Parathyroid adenoma (tissue), 2 donors: ENCODE results near the gene PRKCA.

Source experiments
- H2AFZ ChIP-seq: fragments of 300-600 bp; sonication (generic); one replicate; pipeline ENCODE4 v1.7.0; 2017; ENCODE audit warnings: antibody characterized with exemption, mild to moderate bottlenecking
- H3K27ac ChIP-seq: fragments of 300-600 bp; sonication (generic); one replicate; pipeline ENCODE4 v1.7.0; 2017
- H3K27me3 ChIP-seq: fragments of 300-600 bp; sonication (generic); one replicate; pipeline ENCODE4 v1.7.0; 2017; ENCODE audit warnings: low read length; ENCODE audit not compliant: control insufficient read depth, insufficient read depth
- H3K36me3 ChIP-seq: fragments of 300-600 bp; sonication (generic); one replicate; pipeline ENCODE4 v1.7.0; 2017; ENCODE audit warnings: low read length; ENCODE audit not compliant: control insufficient read depth, insufficient read depth
- H3K4me1 ChIP-seq: fragments of 300-600 bp; sonication (generic); one replicate; pipeline ENCODE4 v1.7.0; 2017; ENCODE audit warnings: control low read depth
- H3K4me2 ChIP-seq: fragments of 300-600 bp; sonication (generic); one replicate; pipeline ENCODE4 v1.7.0; 2017; ENCODE audit warnings: low read length
- H3K4me3 ChIP-seq: fragments of 300-600 bp; sonication (generic); one replicate; pipeline ENCODE4 v1.7.0; 2017; ENCODE audit warnings: low read depth, low read length
- H3K79me2 ChIP-seq: fragments of 300-600 bp; sonication (generic); one replicate; pipeline ENCODE4 v1.7.0; 2017; ENCODE audit warnings: control low read depth
- H3K9ac ChIP-seq: fragments of 300-600 bp; sonication (generic); one replicate; pipeline ENCODE4 v1.7.0; 2017; ENCODE audit warnings: mild to moderate bottlenecking
- H3K9me3 ChIP-seq: fragments of 300-600 bp; sonication (generic); one replicate; pipeline ENCODE4 v1.7.0; 2017; ENCODE audit warnings: low read length; ENCODE audit not compliant: control insufficient read depth
- TF ChIP-seq, protein P1 (sequence below): fragments of 300-600 bp; sonication (generic); IDR thresholded peaks from one replicate; pipeline ENCODE4 v1.7.0; 2017; ENCODE audit warnings: antibody characterized with exemption, mild to moderate bottlenecking
- donor health status: primary hyperparathyroidism.

Gene PRKCA

DNA sequence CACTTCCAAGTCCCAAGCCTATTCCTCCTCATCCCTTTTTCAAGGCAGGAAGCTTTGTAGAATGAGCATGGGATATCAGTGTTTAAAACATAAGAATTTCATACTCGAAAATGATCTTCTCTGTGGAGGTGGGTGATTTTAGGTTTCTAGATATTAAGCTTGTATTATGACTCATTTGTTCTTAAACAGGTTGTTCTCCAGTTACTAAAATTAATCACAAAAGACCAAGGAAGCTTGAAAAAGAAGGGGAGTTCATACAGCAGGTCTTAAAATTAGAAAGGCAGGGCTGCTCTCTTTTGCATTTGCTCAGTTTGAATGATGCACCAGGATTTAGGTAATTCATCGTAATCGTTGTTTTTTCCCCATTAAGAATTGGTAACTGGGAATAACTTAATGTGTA lies 208.7 kb downstream of the PRKCA start:
- Histone ChIP-seq H3K4me2 (no peak overlapping the region), H2AFZ (no peak overlapping the region), H3K27ac (no peak overlapping the region), H3K36me3 (no peaks in the 10 kb centered on the region), H3K27me3 (no peaks in the 10 kb centered on the region), H3K9me3 (no peaks in the 10 kb centered on the region), H3K9ac (no peak overlapping the region), H3K4me3 (no peak overlapping the region), H3K79me2 (no peaks in the 10 kb centered on the region), H3K4me1 (no peaks in the 10 kb centered on the region)
- TF ChIP-seq, protein P1, sequence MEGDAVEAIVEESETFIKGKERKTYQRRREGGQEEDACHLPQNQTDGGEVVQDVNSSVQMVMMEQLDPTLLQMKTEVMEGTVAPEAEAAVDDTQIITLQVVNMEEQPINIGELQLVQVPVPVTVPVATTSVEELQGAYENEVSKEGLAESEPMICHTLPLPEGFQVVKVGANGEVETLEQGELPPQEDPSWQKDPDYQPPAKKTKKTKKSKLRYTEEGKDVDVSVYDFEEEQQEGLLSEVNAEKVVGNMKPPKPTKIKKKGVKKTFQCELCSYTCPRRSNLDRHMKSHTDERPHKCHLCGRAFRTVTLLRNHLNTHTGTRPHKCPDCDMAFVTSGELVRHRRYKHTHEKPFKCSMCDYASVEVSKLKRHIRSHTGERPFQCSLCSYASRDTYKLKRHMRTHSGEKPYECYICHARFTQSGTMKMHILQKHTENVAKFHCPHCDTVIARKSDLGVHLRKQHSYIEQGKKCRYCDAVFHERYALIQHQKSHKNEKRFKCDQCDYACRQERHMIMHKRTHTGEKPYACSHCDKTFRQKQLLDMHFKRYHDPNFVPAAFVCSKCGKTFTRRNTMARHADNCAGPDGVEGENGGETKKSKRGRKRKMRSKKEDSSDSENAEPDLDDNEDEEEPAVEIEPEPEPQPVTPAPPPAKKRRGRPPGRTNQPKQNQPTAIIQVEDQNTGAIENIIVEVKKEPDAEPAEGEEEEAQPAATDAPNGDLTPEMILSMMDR: no peak

DNA sequence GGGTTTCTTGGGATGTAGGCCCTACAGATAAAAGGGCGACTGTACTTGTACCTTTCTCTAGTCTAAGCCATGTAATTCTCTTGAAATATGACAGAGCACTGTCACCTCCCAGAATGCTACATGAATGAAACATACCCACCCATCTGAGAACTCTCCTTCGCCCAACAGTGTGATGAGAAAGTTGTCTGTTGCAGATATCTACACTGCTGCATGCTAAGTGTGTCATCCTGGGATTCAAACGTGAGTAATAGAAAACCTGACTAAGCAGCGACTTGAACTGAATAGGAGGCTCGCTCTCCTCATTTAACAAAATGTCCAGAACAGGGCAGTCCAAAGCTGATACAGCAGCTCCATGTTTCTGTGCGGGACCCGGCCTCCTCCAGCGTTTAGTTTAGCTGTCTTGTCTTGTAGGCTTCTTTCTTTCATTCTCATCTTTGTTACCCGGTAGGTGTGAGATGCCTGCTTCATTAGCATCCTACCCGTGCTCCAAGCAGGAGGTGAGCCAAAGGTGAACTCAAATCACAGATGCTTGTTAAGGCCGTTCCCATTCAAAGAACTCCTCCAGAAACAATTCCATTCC lies 211.9 kb downstream of the PRKCA start:
- TF ChIP-seq, protein P1: no peak
- Histone ChIP-seq H3K9ac (no peak overlapping the region), H3K4me3 (no peak overlapping the region), H3K27ac (no peak overlapping the region), H3K79me2 (no peaks in the 10 kb centered on the region), H2AFZ (no peak overlapping the region), H3K4me2 (no peak overlapping the region), H3K27me3 (no peaks in the 10 kb centered on the region), H3K4me1 (no peaks in the 10 kb centered on the region), H3K36me3 (no peaks in the 10 kb centered on the region), H3K9me3 (no peaks in the 10 kb centered on the region)

DNA sequence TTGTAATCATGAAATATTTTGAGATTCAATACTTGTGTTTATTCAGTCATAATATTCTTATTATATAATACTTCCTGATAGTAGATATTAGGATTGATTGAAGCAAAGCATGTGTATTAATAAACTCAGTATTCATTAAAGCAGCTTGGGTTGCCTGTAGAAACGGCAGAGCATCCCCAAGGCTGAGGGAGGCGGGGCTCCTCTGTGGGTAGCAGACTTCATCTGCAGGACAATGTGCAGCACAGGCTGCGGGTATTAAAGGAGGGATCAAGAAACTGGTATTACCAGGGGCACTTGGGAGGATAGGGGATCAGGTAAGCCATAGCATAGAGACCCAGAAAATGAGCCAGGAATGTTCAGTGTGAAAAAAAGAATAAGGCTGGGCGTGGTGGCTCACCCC lies 213.6 kb downstream of the PRKCA start:
- no peaks in the 10 kb centered on the region for H3K9me3 ChIP-seq
- no peak overlapping the region for H3K27ac ChIP-seq
- H3K27me3 ChIP-seq: no peaks in the 10 kb centered on the region
- H3K36me3 ChIP-seq: no peaks in the 10 kb centered on the region
- H3K9ac ChIP-seq: no peak overlapping the region
- no peak overlapping the region for H3K4me2 ChIP-seq
- H2AFZ ChIP-seq: no peak overlapping the region
- H3K79me2 ChIP-seq: no peaks in the 10 kb centered on the region
- H3K4me3 ChIP-seq: no peak overlapping the region
- H3K4me1 ChIP-seq: no peaks in the 10 kb centered on the region
- TF ChIP-seq, protein P1: no peak

DNA sequence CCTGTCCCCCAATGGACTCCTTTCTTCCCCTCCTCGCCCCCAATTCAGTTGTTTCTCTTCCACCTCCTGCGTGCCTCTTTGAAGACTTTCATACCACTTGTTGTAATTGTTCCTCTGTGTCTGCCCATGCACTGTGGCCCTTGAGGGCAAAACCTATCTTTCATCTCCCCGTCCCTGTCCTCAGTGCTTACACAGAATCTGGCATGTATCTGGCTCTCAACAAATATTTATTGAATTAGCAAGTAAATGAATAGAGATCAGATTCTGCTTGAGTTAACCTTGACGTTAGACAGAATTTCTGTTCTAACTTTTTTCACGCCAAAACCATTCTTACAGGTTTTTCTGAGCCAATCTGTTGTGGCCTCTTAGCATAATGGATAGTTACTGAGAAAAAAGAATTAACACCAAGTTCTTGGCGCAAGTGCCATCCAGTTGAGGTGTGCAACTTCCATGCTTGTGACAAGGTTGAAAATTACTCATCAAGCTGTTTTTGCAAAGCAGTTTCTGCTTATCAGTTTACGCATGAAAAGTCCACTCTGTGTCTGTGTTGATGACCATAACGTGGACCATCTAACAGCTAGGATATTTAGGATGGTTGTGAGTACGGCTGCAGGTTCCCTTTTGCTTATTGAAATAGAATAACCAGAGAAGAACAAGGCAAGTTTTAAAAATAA lies 215.1 kb downstream of the PRKCA start:
- Histone ChIP-seq H3K4me1 (no peaks in the 10 kb centered on the region), H3K9me3 (no peaks in the 10 kb centered on the region), H3K9ac (no peak overlapping the region), H3K27ac (no peak overlapping the region), H3K4me3 (no peak overlapping the region), H3K79me2 (no peaks in the 10 kb centered on the region), H3K27me3 (no peaks in the 10 kb centered on the region), H2AFZ (no peak overlapping the region), H3K4me2 (no peak overlapping the region), H3K36me3 (no peaks in the 10 kb centered on the region)
- TF ChIP-seq, protein P1: no peak

DNA sequence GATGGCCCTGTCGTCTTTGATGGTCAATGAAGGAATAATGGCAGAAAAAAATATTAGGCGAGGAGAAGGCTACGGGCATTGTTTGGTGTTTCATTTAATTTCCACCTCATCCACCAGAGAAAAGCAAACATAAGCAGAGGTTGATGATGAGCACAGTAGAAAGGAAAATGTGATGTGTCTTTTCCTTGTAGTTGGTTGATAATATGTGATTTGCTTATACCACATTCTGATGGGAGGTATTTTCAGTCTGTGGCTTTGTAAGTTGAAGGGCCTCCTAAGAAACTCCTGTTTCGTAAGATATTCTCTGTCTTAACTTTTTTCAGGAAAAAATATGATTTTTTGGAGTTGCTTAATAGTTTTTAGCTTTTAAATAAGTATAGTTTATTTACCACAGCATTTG lies 215.7 kb downstream of the PRKCA start:
- Histone ChIP-seq H3K9ac (no peak overlapping the region), H3K27me3 (no peaks in the 10 kb centered on the region), H3K79me2 (no peaks in the 10 kb centered on the region), H3K4me1 (no peaks in the 10 kb centered on the region), H2AFZ (no peak overlapping the region), H3K9me3 (no peaks in the 10 kb centered on the region), H3K4me3 (no peak overlapping the region), H3K36me3 (no peaks in the 10 kb centered on the region), H3K4me2 (no peak overlapping the region), H3K27ac (no peak overlapping the region)
- TF ChIP-seq, protein P1: no peak
